Activated B cell treated with CpG ODN at 0.5 μM for 24 hours (primary cell): ENCODE measurements around the gene DERL2. TPM values are rescaled to one million over a fixed set of nuclear protein-coding genes. Genes with fewer than 3 reads are reported as not detected.

Experiments used
- ATAC-seq: fragments of 200-7000 bp; cut with Tn5 transposase; one replicate; pipeline ENCODE4 v1.10.0; 2021; ENCODE audit warnings: low read depth, mild to moderate bottlenecking, moderate library complexity
- CTCF ChIA-PET: fragments of 350-600 bp; sonication (Branson Sonifier 250); formaldehyde crosslinking; loops from one replicate; lab custom pipeline; 2021; ENCODE audit warnings: antibody characterized with exemption; lab: Charles Lee
- POLR2A ChIA-PET: fragments of 350-600 bp; sonication (Branson Sonifier 250); formaldehyde crosslinking; loops from one replicate; lab custom pipeline; 2021; ENCODE audit warnings: antibody characterized with exemption; lab: Charles Lee
- DNase-seq: peaks from one replicate; pipeline ENCODE4 v3.0.0; 2022
- H3K27ac Mint-ChIP-seq: one replicate; pipeline ENCODE4 v1.8.0; 2020; ENCODE audit warnings: mixed read lengths
- H3K27me3 Mint-ChIP-seq: one replicate; pipeline ENCODE4 v1.8.0; 2021; ENCODE audit warnings: mixed read lengths
- H3K36me3 Mint-ChIP-seq: one replicate; pipeline ENCODE4 v1.8.0; 2021; ENCODE audit warnings: low read depth, mixed read lengths
- H3K4me1 Mint-ChIP-seq: one replicate; pipeline ENCODE4 v1.8.0; 2021; ENCODE audit warnings: mixed read lengths
- H3K4me3 Mint-ChIP-seq: one replicate; pipeline ENCODE4 v1.8.0; 2020; ENCODE audit warnings: mild to moderate bottlenecking, mixed read lengths
- H3K9me3 Mint-ChIP-seq: one replicate; pipeline ENCODE4 v1.8.0; 2020; ENCODE audit warnings: mixed read lengths
- CTCF ChIP-seq: fragments of 200-600 bp; IDR thresholded peaks from one replicate; pipeline ENCODE4 v1.8.0; 2022; ENCODE audit warnings: antibody characterized with exemption, mild to moderate bottlenecking
- intact Hi-C: fragments of 100-400 bp; cut with micrococcal nuclease; formaldehyde crosslinking; loops from one replicate; pipeline ENCODE4 v1.15.1; 2024
- total RNA-seq: library from RNA; stranded (reverse); gene quantifications from 2 replicates; pipeline ENCODE4 v1.2.3, GENCODE V29; 2022

The DERL2 gene
- total RNA-seq, 1 donor from 2014 or later, result 76.8 TPM

DNA sequence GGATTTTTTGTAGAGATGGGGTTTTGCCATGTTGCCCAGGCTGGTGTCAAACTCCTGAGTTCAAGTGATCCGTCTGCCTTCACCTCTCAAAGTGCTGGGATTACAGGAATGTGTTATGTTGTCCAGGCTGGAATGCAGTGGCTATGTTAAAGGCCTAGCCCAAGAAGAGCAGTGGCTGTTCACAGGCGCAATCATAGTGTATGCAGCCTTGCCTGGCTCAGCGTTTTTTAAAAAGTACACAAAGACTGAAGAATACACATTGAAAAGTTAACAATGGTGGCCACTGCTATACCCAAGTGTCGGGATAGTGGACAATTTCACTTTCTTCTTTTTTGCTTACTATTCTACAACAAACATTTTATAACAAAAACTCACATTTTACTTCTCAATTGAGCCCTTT lies 7.0 kb downstream of the DERL2 start:
- H3K4me1 Mint-ChIP-seq, result peaks cover 6% of the 10 kb centered on the region
- no peak overlapping the region for H3K27ac Mint-ChIP-seq
- intact Hi-C loops, result no loop called here
- DNase-seq (no peak), ATAC-seq (no peak)
- no peaks in the 10 kb centered on the region for H3K27me3 Mint-ChIP-seq
- CTCF ChIA-PET, result no interaction called here
- no peak overlapping the region for H3K4me3 Mint-ChIP-seq
- POLR2A ChIA-PET, result interaction anchor here (1.9 kb wide), 1 partner anchor 8 kb away, joined by 8 read pairs; the partner anchor contains the start of genes DERL2 and MIS12
- TF ChIP-seq CTCF, result no peak
- H3K9me3 Mint-ChIP-seq, result no peaks in the 10 kb centered on the region
- peaks cover 89% of the 10 kb centered on the region for H3K36me3 Mint-ChIP-seq

GRCh38 chr17:5473906-5474305 lies 12.1 kb downstream of the DERL2 start:
- intact Hi-C loops, result no loop called here
- TF ChIP-seq CTCF, result no peak
- no peaks in the 10 kb centered on the region for H3K27me3 Mint-ChIP-seq
- ChIA-PET POLR2A (interaction anchor here (1.2 kb wide), 1 partner anchor 12 kb away, joined by 3 read pairs; the partner anchor contains the start of genes DERL2 and MIS12), CTCF (no interaction called here)
- H3K36me3 Mint-ChIP-seq, result peaks cover 63% of the 10 kb centered on the region
- peaks cover 5% of the 10 kb centered on the region for H3K4me1 Mint-ChIP-seq
- no peaks in the 10 kb centered on the region for H3K9me3 Mint-ChIP-seq
- H3K27ac Mint-ChIP-seq, result no peak overlapping the region
- DNase-seq, result no peak
- H3K4me3 Mint-ChIP-seq, result no peak overlapping the region
- ATAC-seq, result no peak

GRCh38 chr17:5472511-5472910 lies 13.5 kb downstream of the DERL2 start:
- ChIA-PET CTCF (no interaction called here), POLR2A (interaction anchor here (1.1 kb wide), 1 partner anchor 14 kb away, joined by 9 read pairs; the partner anchor contains the start of genes DERL2 and MIS12)

DNA sequence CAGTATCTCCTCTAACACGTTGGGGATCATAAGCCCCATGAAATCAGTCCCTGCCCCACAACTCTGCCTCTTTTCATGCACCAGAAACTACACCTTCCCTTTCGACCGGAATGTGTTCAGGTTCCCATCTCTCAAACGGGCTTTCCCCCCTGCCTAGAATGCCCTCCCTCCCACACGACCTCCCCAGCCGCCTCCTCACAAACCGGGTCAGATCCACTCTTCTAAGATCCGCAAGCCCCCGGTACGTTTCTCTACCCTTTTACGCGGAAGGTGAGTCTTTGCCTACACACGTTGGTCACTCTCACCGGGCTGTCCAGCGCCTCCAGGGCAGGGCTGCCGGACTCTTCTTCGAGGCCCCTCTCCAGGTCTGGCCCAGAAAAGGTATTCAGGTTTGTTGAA lies 17.9 kb downstream of the DERL2 start:
- no peak for ATAC-seq
- TF ChIP-seq CTCF, result no peak
- DNase-seq, result no peak
- Mint-ChIP-seq H3K9me3 (no peaks in the 10 kb centered on the region), H3K4me3 (peak overlapping the region; percentile 85), H3K27ac (peak overlapping the region; percentile 47), H3K36me3 (peaks cover 25% of the 10 kb centered on the region), H3K27me3 (no peaks in the 10 kb centered on the region), H3K4me1 (peaks cover 37% of the 10 kb centered on the region)
- ChIA-PET POLR2A (interaction anchor here (0.6 to 5.0 kb wide), 6 partner anchors 17 to 276 kb away, joined by 3 to 78 read pairs (median 8); partner anchors contain the start of genes C1QBP, DERL2, MIS12 and NUP88), CTCF (interaction anchor here (1.6 kb wide), 1 partner anchor 14 kb away, joined by 3 read pairs; no protein-coding TSS in a partner anchor)
- intact Hi-C loops, result loop anchor here (2.0 kb wide), 2 partner anchors 29 to 277 kb away; partner anchors contain the start of genes C1QBP and ZNF594

More at GRCh38 chr17:5472511-5472910, 13.5 kb downstream of the DERL2 start:
- no peaks in the 10 kb centered on the region for H3K27me3 Mint-ChIP-seq
- H3K27ac Mint-ChIP-seq, result no peak overlapping the region
- peaks cover 50% of the 10 kb centered on the region for H3K36me3 Mint-ChIP-seq
- DNase-seq (no peak), ATAC-seq (no peak)
- TF ChIP-seq CTCF, result no peak
- H3K9me3 Mint-ChIP-seq, result no peaks in the 10 kb centered on the region
- H3K4me3 Mint-ChIP-seq, result no peak overlapping the region
- peaks cover 12% of the 10 kb centered on the region for H3K4me1 Mint-ChIP-seq
- intact Hi-C loops, result no loop called here

- ChIA-PET CTCF (interaction anchor here (1.6 kb wide), 1 partner anchor 13 kb away, joined by 3 read pairs; no protein-coding TSS in a partner anchor), POLR2A (interaction anchor here (1.8 to 5.0 kb wide), 2 partner anchors 18 to 29 kb away, joined by 11 to 78 read pairs; partner anchors contain the start of genes C1QBP, DERL2 and MIS12)
- no peak for ATAC-seq
- no peak for DNase-seq
- H3K4me1 Mint-ChIP-seq, result peaks cover 37% of the 10 kb centered on the region
- no peak for TF ChIP-seq CTCF
- H3K9me3 Mint-ChIP-seq, result no peaks in the 10 kb centered on the region
- H3K27ac Mint-ChIP-seq, result no peak overlapping the region
- H3K36me3 Mint-ChIP-seq, result peaks cover 29% of the 10 kb centered on the region
- no peaks in the 10 kb centered on the region for H3K27me3 Mint-ChIP-seq
- intact Hi-C loops, result no loop called here
- H3K4me3 Mint-ChIP-seq, result peak overlapping the region; percentile 85
These were observed 18.6 kb downstream of the DERL2 start for GRCh38 chr17:5467416-5467815.
